ENCODE measurements around the gene ABCC4.

ABCC4 gene

GRCh38 chr13:94972262-94972661, 329.0 kb downstream of the ABCC4 start:
- DNase-seq = no peak

All from NCI-H446 treated with DMSO at 0.1 percent for 48 hours (cell line).